ENCODE data around the gene GGNBP2.
"Not testable (repeated sequence)": the region's sequence is repeated elsewhere in the genome, so short reads cannot be mapped to it uniquely, and the experiment has no call there.

GGNBP2 gene

DNA sequence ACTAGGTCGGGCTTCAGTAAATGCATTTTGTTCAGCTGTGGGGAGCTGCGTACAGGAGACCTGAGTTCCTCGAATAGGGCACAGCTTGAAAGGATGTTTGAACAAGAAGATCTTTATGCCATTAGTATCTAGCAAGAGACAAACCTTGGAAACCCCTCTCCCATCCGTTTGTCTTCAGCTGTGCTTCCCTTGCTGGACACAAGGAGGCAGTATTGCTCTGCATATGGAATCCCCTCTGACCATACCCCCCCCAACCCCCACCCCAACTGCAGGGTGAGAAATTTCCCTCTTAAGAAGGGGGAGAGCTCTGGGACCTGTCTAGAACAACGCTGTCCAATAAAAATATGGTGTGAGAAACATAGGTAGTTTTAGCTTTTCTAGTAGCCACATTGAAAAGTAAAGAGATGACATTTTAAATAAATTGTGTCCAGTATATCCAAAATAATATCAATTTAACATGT lies 58.2 kb downstream of the GGNBP2 start:
- no peak for DNase-seq

GRCh38 chr17:36605028-36605427 lies 60.3 kb downstream of the GGNBP2 start:
- not testable (repeated sequence) for DNase-seq

DNA sequence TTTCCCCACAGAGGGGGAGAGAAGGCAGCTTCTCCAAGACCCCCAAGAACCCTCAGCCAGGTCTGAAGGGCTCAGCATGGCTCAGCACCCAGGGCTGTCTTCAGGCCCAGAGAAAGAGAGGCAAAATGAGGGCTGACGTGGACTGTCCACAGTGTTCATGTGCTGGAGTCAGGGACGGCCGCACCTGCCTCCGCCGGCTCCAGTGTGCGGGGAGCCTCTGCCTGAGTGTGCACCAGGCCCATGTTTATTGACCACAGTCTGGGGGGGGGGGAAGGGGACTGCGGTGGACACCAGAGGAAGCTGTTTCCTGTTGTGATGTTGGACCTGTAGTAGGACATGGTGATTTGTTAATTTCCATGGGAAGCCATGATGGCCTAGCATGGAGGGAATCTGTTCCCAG lies 63.6 kb downstream of the GGNBP2 start:
- DNase-seq = no peak

DNA sequence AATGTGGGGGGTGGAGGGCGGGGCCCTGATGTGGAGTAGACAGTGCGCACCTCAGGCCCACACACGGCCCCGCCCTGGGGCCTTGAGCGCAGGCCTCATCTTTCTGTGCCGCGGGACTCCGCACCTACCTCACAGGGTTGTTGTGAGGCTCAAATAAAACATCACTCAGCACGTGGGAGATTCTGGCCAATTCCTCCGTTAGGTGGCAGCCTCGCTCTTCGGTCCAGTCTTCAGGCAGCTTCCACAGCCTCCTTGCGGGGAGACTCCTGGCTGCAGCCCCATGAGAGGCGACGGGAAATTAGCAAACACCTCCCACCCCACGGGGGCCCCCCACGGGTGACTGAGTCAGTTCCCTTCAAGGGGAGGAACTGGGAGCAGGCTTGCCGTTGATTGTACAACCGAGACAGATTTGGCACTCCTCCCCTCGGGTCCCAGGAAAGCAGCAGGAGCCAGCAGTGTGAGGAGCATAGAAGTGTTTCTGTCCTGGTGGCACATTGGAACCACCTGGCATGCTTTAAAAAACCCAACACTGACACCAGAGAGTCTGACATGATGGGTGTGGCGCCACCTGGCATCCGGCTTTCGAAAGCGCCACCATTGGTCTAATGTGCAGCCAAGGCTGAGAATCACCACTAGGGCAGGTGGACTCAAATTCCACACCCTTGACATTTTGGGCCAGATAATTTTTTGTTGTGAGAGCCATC lies 64.2 kb downstream of the GGNBP2 start:
- peak; percentile 31 for DNase-seq

DNA sequence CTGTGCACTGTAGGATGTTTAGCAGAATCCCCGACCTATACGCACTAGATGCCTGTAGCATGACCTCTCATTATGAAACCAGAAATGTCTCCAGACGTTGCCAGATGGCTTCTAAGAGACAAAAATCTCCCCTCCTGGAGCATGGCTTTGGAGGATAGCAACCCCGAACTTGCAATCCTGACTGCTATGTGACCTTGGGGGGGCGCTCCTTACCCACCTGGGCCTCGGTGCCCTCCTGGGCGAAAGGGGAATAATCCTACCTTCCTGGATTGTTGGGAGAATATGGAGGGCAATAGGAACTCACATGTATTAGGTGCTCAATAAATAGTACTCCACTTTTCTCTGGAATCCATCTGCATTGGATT lies 64.8 kb downstream of the GGNBP2 start:
- no peak for DNase-seq

- no peak for DNase-seq
Observed at GRCh38 chr17:36610474-36610873, 65.8 kb downstream of the GGNBP2 start.

DNA sequence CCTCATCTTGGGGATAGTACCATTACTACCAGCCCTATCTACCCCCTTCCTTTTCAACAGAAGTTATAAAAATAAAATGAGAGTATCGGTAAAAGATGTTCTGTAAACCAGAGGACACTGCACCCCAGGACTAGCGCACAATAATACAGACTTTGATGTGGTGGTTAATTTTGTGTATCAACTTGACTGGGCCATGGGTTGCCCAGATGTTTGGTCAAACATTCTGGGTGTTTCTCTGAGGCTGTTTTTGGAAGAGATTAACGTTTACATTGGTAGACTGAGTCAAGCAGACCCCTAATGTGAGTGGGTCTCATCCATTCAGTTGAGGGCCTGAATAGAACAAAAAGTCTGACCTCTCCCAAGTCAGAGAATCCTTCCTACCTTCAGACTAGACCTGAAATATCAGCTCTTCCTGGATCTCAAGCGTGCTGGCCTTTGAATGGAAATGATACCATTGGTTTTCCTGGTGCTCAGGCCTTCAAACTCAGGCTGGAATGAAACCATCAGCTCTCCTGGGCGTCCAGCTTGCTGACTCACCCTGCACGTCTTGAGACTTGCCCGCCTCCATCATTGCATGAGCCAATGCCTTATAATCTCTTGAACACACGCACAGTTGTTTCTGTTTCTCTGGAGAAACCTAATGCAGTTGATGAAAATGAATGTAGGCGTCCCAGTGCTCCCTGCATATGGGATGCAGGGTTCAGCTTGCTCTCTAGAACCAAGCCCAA lies 66.8 kb downstream of the GGNBP2 start:
- DNase-seq = no peak

DNA sequence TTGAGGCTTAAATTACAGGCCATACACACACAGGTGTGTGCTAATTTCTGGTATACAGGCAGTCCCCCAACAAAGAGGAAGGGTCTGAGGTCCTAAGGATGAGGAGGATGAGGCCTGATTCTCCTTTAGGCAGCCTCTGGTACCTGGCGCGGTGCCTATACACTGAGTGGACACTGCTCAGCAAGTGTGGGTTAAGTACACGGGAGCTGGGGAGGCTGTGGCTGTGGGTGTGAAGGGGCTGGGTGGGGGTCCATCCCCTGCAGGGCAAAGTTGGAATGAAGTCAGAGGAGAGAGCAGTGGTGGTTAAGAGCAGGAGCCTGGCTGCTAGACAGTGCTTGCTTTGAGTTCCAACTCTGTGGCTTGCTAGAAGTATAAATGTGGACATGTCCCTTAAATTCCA lies 67.6 kb downstream of the GGNBP2 start:
- no peak for DNase-seq

DNA sequence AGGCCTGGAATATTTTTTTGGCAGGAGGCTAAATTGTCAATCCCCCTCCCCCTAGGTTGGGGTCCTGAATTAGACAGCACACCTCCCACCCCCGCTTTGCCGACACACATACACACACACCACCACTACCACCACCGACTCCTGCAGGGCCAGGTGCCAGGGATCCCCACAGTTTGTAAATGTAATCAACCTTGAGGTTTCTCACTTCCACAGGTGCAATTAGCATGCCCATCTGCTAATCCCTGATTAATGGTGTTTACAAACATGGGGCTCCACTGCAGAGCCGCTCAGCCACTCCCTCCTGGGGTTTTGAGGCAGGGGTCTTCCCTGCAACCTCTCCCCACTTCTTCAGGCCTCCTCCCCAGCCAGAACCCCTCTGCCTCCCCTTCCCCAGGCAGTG lies 68.4 kb downstream of the GGNBP2 start:
- no peak for DNase-seq

DNA sequence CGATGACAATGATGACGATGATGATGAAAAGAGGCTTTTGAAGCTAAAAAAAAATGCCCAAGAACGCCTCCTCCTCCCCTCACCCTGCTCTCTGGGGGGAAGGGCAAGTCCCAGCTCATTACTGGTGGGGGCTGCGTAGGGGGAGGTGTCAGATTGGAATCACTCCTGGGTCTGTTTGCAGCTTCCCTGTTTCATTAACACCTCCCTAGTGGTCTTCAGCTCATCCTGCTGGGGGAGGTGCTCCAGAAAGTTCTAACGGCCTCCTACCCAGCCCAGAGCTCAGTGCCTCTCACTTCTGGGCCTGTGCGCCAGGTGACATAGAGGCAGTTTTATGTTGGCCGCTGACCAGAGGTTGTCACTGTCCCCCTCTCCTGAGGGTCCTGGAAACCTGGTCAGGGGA lies 69.4 kb downstream of the GGNBP2 start:
- no peak for DNase-seq

GRCh38 chr17:36614933-36615332 lies 70.2 kb downstream of the GGNBP2 start:
- no peak for DNase-seq

- DNase-seq = no peak
Observed at GRCh38 chr17:36616061-36617029, 71.6 kb downstream of the GGNBP2 start.

- DNase-seq = no peak
Observed at GRCh38 chr17:36617773-36618172, 73.1 kb downstream of the GGNBP2 start.

DNA sequence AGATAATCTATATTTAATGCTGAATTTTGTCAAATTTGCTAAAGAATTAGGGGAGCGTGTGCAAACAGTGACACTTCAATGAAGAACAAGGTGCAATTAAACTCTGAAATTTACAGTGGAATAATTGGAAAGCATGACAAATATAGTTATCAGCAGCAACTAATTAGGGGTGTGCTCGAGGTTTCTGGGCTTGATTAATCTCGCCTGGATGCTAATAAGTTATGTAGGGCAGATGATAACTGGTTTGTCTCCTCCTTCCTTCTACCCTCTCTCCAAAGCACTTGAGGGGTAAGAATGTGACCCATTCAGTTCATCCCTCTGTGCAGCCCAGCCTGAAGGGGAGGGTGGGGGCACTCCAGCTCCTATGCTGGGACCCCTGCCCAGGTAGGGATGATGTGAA lies 78.6 kb downstream of the GGNBP2 start:
- DNase-seq = no peak

GRCh38 chr17:36625188-36625587 lies 80.5 kb downstream of the GGNBP2 start:
- DNase-seq = no peak

DNA sequence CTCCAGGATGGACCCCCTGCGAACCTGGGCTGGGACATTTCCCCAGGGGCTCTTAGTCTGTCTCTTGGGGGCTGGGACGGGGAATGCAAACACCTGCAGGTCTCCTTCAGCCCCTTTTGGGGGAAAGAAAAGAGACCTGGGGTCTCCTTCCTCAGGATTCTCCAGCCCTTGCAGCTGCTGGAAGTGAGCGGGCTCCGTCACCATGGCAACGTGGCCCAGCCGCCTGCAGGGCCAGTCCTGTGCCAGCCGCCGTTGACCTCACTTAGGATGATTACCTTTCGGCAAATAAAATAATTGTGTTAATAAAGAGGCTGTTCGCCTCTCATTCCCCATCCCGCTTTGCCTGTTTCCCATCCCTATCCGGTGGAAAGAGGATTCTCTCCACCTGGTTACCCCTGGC lies 82.4 kb downstream of the GGNBP2 start:
- no peak for DNase-seq

DNA sequence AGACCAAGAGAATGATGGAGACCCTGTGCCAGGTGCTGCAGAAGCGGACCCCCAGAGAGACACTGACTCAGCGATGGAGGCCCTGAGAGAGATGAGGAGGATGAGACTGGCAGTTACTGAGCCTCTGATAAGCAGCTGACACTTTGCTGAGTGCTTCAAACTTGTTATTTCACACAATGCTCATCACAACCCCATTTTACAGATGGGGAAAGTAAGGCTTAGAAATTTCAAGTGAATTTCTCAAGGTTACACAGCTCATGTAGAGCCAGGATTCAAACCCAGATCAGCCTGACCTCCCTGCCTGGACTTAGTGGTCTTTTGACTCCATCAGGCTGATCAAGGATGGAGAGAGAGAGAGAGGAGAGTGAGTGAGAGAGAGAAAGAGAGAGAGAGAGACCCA lies 83.9 kb downstream of the GGNBP2 start:
- DNase-seq = no peak

DNA sequence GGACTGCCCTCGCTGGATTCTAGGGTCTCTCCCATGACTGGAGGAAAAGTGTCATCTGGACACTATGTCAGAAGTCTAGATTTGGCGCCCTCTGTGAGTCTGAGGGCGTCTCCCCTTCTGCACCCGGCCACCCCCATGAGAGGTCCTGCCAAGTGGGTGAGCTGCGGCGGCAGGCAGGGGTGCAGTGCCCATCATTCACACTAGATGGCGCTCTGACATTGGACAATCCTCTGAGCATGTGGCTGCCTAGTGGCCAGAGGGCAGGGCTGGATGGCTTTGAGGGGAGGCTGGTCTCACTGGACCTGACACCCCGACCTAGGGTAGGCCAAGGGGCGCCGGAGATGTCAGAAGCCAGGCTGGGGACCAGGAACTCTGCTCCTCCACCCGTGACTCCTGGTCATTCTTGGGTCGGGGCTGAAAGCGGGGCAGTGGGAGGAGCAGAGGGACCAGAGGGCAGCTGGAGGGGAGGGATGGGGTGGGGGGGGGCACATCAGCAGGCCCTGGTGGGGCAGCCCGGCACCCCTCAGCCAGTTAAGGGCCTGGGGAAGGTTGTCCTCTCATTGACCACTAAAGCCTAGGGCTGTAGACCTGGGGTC lies 84.6 kb downstream of the GGNBP2 start:
- no peak for DNase-seq

DNA sequence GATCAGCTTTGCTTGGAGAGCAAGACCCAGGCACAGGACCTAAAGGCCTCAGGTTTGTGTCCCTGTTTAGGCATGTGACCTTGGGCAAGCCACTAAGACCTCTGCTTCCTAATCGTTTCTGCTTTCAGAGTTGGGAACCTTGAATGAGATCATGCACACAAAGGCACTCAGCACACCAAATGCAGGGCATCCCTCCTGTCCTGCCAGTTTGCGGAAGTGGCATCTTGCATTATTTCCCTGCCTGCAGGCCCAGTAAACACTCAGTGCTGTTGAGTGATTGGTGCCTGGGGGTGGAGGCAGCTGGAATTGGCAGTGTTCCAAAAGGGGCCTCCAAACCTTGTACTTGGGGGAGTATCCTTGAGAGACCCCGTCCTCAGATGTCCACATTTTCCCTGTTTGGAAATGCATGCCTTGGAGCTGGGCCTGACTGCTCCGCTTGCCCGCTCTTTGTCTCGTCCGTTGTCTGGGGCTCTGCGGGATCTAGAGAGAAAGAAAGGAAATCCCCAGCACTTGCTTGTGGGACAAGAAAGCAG lies 85.3 kb downstream of the GGNBP2 start:
- no peak for DNase-seq

DNA sequence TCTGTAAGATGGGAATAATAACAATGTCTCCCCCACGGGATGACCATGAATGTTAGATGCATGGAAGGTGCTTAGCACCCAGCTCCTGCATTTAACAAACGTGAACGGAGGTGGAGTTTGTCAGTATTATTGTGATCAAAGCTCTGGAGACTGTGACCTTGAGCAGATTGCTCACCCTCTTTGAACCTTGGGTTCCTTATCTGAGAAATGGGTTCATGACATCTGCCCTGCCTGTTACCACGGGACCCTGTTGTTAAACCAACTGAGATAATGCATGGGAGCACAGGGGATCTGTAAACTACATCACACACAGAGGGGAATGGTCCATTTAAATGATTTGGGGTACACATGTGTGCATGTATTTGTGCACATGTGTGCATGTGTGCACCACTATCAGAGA lies 86.3 kb downstream of the GGNBP2 start:
- DNase-seq = no peak

- DNase-seq = no peak
Observed at GRCh38 chr17:36632916-36633771, 88.4 kb downstream of the GGNBP2 start.
